ACHN (cell line): ENCODE measurements around the gene RDH11.
A peak's percentile ranks its signal among the peaks of the same experiment; 100 is the strongest.
"Not testable (repeated sequence)": the region's sequence is repeated elsewhere in the genome, so short reads cannot be mapped to it uniquely, and the experiment has no call there.

Experiments used
- DNase-seq: peaks from one replicate; pipeline ENCODE4 v3.0.0-alpha.2; 2015
- in situ Hi-C: cut with HindIII; loops from 2 replicates; pipeline ENCODE4 v1.10.0; 2017; ENCODE audit warnings: low sequenced_read_pairs, low pct_ligation_motif_present, low pct_unique_long_range_greater_than_20kb

RDH11 gene

DNA sequence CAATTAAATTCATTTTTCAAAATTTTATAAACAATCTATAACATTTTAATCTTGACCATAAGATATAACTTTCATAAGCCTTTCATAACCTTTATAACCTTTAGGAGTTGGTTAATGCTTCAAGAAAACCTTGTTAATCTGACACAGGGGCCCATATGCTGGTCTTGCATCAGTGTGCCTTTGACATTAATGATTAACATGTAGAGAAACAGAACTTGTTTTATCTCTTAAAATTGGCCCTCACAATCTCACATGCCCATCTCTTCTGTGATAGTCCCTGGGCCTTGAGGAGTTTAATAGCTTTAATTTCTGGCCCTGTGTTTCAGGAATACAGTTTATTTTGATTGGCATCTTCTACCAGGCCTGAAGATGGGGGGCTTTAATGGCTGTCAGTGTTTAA, 13.8 kb upstream of the RDH11 start:
- in situ Hi-C loops, DNase-seq: not testable (repeated sequence)

DNA sequence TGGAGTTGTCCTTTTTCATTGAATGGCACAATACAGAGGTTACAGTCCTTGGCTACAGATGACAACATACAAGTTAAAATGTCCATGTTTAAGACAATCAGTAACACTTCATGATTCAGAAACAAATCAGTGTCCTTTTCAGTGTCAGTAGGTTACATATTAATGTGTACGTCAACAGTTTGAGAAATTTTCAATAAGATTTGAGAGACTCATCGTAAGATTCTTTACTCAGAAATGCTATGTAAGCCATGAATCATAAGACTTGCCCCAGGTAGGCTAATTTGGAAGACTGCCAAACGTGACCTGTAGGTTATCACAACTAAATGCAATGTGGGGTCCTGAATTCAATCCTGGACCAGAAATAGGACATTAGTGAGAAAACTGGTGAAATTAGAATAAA, 9.6 kb upstream of the RDH11 start:
- DNase-seq = no peak
- in situ Hi-C loops = no loop called here

DNA sequence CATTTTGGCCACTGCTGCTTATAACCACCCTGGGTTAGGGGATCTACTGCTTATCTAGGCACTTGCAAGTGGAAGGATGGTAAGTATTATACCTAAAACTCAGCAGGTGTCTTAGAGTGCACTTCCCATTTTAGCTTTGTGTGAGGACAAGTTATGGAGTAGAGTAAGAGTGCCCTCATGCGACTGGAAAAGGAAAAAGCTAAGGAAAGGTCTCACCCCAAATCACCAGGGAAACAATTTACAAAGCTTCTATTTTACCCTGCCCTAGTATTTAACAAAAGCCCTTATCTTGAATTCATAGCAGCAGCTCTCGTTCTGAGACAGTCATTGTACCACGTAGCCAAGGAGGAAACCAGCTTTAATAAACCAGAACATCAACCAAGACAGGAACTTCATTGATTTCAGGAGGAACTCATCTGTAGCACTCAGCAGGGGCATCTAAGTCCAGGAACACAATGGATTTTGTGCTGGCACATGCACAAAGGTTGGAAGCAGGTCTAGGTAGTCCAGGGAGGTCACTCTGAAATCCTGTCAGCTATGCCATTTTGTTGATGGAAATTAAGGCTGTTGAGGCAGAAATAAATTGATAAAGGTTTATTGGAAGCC, 9.0 kb upstream of the RDH11 start:
- DNase-seq = peak; percentile 60
- in situ Hi-C loops = no loop called here

DNA sequence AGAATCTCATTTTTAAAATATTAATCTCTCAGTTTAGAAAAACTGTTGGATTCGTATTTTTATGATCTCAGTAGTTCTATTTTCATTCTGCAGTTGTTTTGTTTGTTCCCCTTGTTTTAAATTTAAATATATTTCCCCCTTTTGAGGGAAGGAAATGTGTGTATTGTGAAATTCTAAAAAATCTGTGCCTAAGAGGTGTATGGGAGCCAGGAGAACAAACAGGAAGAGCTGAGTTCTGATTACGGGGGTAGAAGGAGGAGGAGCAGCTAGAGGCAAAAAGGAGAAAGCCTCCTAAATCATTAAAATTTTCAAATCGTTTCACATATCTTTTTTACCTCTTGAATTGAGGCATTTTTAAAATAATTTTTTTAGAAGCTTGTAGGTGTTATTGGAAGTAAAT, 8.4 kb upstream of the RDH11 start:
- no peak for DNase-seq
- in situ Hi-C loops = no loop called here

DNA sequence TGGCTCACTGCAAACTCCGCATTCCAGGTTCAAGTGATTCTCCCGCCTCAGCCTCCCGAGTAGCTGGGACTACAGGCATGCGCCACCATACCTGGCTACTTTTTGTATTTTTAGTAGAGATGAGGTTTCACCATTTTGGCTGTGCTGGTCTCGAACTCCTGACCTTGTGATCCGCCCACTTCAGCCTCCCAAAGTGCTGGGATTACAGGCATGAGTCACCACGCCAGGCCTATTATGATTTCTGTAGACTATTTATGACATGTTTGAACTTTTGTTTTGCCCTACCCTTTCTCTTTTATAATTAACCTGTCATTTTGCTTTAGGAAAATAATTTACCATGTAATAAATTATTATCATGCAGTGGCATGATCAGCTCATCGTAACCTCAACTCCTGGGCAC, 5.9 kb upstream of the RDH11 start, which contains the start of gene RDH12:
RDH12 (plus strand) TSS at position 395 of the 400 bp plus-strand sequence. CDS start 20,757 bp downstream, outside the sequence.
- DNase-seq, in situ Hi-C loops: not testable (repeated sequence)

DNA sequence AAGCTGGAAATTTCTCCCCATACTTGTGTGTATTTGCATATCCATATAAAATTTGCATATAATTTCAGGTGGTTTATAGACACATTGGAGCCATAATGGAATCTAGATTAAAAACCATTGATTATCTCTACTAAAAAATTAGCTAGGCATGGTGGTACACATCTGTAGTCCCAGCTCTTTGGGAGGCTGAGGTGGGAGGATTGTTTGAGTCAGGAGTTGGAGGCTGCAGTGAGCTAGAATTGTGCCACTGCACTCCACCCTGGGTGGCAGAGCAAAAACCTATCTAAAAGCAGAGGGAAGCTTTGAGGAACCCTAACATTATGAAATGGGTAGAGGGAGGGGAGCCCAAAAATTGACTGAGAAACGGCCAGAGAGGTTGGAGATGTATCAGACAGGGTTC, 2.6 kb upstream of the RDH11 start:
- in situ Hi-C loops = no loop called here
- DNase-seq = no peak

DNA sequence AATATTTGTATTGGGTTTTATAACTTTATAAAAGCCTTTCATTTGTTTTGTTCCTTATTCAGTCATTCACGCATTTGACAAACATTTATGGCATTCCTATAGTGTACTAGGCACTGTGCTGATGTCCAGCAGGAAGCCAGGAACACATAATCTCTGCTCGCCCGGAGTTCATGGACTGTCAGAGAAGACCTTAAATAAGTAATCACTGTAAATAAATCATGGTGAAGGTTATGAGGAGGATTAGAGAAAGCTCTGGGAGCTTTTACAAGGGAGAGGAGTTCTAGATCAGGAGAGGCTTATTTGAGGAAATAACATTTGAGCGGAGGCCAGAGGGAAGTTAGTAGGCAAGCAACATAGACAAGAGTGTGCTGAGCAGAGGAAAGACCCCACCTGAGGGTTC, 1.4 kb upstream of the RDH11 start:
- in situ Hi-C loops = no loop called here
- no peak for DNase-seq

DNA sequence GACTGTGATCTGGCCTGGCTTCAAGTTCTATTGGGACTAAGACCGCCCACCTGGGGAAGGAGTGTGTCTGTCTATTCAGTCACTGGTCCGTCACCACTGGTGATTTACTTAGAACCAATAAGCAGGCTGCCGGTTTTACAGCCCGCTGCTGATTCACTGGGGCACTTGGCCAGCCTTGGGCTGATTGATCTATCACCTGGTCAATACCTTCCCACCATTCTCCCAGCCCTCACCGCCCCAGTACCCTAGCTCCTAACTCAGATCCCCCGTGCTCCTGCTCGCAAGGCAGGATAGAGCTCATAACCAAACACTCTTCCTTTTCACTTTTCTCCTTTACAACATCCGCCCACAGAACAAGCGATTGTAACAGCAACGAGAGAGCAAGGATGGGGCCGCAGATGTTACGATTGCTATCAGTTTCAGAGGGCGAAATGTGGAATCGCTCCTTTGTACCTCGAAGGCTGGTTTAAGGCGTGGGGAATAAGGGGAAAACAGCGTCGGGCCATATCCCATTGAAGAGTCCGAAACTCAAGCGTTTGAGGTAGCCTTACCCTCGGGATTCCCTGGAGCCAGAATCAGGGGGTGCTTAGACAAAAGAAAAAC, 672 bp downstream of the RDH11 start:
- DNase-seq = peak; percentile 92
- in situ Hi-C loops = no loop called here

DNA sequence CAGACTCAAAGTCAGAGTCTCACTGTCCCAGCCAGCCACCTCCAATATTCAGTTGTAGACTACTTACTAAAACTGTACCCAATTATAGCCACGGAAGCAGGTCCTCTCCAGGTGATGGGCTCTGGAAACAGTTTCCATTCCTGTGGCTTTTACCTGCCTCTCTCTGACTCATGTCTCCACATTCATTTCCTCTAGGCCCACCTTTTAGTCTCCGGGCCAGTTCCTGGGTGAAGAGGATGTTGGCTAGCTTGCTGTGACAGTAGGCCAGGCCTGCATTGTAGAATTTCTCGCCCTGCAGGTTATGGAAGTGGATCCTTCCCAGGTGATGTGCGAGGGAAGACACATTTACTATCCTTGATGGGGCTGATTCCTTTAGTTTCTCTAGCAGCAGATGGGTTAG, 5.6 kb downstream of the RDH11 start:
- in situ Hi-C loops = no loop called here
- DNase-seq = no peak

DNA sequence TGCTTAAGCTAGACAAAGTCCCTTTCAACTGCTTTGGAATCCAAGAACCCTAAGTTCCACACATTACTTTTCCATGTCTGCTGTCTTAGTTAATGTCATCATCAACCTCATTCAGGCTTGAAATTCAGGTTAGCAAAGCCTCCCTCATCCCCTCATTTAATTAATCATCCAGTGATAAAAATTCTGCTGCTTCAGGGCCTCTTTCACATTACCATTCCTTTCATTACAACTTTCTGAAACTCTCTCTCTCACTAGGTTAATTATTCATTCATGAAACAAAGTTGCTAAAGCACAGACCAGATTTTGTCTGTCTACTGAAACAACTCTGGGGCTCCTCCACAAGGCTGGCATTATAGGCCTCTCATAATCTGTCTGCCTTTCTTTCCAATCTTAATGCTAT, 11.7 kb downstream of the RDH11 start:
- in situ Hi-C loops = no loop called here
- no peak for DNase-seq

DNA sequence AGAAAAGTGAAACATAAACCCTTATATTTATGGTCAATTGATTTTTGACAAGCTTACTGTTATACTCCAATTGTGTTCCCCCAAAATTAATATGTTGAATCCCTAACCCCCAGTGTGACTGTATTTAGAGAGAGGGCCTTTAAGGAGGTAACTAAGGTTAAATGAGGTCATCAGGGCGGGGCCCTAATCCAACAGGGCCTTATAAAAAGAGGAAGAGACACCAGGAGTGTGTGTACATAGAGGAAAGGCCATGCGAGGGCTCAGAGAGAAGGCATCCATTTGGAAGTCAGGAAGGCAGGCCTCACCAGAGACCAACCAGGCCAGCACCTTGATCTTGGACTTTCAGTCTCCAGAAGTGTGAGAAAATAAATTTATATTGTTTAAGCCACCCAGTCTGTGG, 14.6 kb downstream of the RDH11 start:
- no peak for DNase-seq
- in situ Hi-C loops = no loop called here

DNA sequence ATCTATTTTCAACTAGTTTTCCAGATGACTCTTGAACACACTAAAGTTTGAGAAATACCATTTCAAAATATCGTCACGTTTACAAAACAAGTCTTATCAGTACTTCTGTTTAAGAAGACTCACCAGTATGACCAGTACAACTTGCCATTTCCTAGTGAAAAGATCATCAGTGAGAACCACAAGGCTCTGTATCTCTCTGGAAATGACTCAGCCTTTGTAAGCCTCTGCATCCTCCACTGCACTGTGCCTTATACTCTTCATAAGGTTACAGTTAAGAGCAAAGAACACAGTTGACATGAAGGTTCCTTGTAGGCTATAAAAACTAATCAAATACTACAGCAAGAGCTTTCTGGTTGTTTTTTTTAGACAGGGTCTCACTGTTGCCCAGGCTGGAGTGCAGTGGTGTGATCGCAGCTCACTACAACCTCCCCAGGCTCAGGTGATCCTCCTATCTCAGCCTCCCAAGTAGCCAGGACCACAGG, 15.4 kb downstream of the RDH11 start:
- DNase-seq = peak; percentile 63
- in situ Hi-C loops = no loop called here

DNA sequence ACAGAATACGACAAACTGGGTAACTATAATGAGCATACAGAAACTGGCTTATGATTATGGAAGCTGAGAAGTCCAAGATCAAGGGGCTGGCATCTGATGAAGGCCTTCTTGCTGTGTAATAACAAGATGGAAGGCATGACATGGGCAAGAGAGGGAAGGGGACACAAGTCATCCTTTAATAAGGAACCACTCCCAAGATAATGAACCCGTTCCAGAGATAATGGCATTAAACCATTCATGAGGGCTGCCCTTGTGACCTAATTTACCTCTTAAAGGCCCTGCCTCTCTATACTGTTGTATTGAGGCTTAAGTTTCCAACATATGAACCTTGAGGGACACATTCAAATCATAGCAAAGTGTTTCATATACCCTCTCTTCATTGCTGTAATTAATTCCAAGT, 16.6 kb downstream of the RDH11 start:
- DNase-seq = no peak
- in situ Hi-C loops = no loop called here

DNA sequence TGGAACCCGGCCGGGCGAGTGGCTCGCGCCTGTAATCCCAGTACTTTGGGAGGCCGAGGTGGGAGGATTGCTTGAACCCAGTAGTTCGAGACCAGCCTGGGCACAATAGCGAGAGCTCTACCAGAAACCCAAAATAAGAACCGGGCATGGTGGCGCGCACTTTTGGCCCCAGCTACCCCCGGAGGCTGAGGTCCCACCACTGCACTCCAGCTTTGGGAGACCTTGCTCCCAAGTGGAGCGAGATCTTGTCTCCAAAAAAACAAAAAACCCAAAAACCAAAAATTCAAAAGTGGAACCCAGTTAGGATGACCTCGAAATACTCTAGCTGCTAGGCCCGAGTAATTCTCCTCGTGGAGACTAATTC, 20.4 kb downstream of the RDH11 start:
- no peak for DNase-seq
- in situ Hi-C loops = no loop called here

DNA sequence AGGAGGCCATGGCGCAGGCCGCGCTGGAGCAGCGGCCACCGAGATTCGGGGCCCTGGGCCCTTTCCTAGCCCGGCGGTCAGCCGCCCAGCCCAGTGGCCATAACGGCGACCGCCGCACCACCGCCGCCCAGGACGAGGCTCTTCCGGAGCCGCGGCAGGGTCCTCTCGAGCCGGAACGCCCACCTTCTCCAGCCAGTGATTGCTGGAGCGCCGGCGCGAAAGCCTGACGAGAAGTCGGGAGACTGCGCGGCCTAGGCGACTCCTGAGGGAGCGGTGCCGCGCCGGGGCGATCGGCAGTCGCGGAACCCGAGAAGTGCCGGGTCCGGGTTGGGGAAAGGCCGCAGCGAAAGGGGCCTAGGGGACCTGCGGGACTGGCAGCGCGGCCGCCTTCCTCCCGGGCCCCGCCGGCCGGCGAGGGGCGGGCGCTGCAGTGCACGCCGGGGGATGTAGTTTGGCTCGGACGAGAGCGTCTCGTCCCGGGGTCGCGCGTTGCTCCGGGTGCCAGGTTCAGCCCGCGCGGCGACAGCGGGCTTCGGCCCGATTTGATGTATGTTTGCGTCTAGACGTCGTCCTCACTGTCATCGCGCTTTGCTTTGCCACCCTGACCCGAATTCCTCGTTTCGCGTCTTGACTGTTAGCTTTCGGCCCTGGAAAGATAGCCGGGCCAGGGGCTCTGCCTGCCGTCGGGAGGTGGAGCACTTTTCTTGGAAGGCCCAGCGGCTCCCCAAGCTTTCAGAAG, 20.9 kb downstream of the RDH11 start, which contains the start of gene VTI1B:
VTI1B (minus strand) TSS at position 153 of the 739 bp plus-strand sequence; CDS start at position 10, 143 bp downstream.
- in situ Hi-C loops = no loop called here
- peak; percentile 65 for DNase-seq

DNA sequence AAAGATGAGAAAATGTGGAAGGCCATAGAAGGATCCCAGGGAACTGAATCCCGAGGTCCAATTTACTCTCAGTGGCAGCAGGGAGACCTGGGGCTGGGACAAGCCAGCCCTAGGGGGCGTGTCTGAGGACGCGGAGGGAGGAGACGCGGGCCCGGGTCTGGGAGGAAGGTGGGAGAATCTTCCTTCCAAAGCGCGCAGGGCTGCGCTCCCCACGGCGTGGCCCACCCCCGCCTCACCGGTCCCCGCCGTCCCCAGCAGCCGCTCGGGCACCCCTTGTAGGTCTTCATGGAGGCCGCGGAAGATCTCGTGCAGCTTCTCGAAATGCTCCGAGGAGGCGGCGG, 21.5 kb downstream of the RDH11 start:
- DNase-seq = peak; percentile 67
- in situ Hi-C loops = no loop called here

DNA sequence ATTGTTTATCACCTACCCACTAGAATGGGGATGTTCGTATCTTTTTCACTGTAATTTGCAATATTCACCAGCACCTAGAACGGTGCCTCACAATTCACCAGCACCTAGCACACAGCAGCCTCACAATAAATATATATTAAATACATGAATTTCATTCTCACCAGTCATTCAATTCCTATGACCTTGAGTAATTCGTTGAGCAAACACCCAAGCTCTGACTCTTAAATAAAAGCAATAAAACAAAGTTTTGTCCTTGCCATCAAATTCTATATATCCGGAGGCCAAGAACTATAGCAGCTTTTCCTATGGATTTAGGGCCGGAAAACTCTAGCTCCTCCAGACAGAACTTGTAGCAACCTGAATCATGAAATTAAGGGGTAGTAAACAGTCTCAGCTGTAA, 22.1 kb downstream of the RDH11 start:
- in situ Hi-C loops = no loop called here
- DNase-seq = no peak

DNA sequence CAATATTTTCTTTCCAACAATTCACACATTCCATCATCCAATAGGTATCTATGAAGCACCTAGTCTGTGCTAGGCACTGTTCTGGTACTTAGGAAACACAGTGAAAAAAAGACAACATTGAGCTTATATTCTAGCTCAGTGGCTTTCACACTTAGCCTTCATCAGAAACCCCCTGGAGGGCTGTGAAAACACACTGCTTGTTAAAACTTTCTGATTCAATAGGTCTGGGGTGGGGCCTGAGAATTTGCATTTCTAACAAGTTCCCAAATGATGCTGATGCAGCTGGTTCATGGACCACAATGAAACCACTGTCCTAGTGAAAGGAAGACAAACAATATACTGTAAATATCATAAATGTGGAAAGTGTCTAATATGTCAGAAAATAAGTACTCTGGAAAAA, 27.0 kb downstream of the RDH11 start:
- in situ Hi-C loops = no loop called here
- no peak for DNase-seq

DNA sequence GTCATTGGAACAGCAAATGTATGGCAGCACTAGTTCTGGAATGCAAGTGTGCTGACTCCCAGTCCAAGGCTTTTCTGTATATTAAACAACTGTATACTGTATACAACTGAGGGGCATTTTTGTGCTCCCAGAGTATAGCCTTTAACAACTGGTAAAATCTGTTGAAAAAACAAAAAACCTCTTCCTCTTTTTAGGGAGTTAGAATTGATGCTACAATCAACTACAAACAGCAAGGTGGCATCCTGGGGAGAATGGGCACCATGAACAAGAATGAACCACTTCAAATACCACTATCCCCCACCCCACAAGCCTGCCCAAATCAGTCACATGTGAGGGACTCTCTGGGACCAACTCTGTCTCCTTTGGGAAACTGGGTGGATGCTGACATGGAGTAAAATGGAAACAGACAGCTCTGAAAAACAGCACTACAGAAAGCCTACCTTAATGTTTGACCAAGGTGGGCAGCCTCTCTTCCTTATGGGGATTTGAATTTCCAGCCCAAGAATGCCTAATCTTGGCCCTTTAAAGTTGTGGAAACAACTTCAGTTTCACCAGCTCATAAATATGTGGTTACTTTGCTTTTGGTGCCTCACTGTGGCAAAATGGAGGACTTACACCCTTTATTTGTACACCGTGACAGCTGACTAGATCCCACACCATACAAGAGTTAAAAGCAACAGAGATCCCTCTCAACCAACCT, 28.7 kb downstream of the RDH11 start:
- peak; percentile 56 for DNase-seq
- in situ Hi-C loops = no loop called here
